Gastrocnemius medialis (tissue), 4 donors: ENCODE measurements around the gene TWSG1. TPM values are rescaled to one million over a fixed set of nuclear protein-coding genes. Genes with fewer than 3 reads are reported as not detected.

ENCODE experiments used
- ATAC-seq, 2 donors: fragments of 150-250 bp; one replicate each; pipeline ENCODE4 v1.9.1; 2016
- DNase-seq, 2 donors: peaks; one replicate each; pipeline ENCODE4 v3.0.0-alpha.2; 2019
- H3K27ac ChIP-seq, 4 donors: fragments of 200-600 bp; sonication (generic); 1 replicate in 1 of 4; 2 replicates in 3 of 4; pipeline ENCODE4 v1.5.1; 2016 to 2018; ENCODE audit warnings: mild to moderate bottlenecking in 2 of 4, moderate library complexity in 1 of 4
- H3K27me3 ChIP-seq, 3 donors: fragments of 200-600 bp; sonication (generic) in 2 of 3; 1 replicate in 1 of 3; 2 replicates in 2 of 3; pipeline versions ENCODE4 v1.5.1 to v1.6.0; 2016 to 2019; ENCODE audit warnings: mild to moderate bottlenecking in 1 of 3, moderate library complexity in 1 of 3
- H3K36me3 ChIP-seq, 2 donors: fragments of 200-600 bp; sonication (generic) in 1 of 2; one replicate each; pipeline ENCODE4 v1.5.1; 2017 to 2018
- H3K4me1 ChIP-seq, 2 donors: fragments of 200-600 bp; sonication (generic) in 1 of 2; one replicate each; pipeline ENCODE4 v1.5.1; 2016 to 2017; ENCODE audit warnings: mild to moderate bottlenecking in 2 of 2
- H3K4me3 ChIP-seq, 4 donors: fragments of 200-600 bp; sonication (generic) in 3 of 4; 1 replicate in 1 of 4; 2 replicates in 3 of 4; pipeline ENCODE4 v1.5.1; 2016 to 2019; ENCODE audit warnings: mild to moderate bottlenecking in 2 of 4
- H3K9me3 ChIP-seq, 3 donors: fragments of 200-600 bp; sonication (generic) in 2 of 3; 1 replicate in 1 of 3; 2 replicates in 2 of 3; pipeline ENCODE4 v1.5.1; 2016 to 2019
- POLR2A ChIP-seq, 2 donors: fragments of 450-650 bp; IDR thresholded peaks; one replicate each; pipeline ENCODE4 v1.6.1; 2017; ENCODE audit warnings: antibody characterized with exemption in 2 of 2, mild to moderate bottlenecking in 2 of 2, moderate library complexity in 2 of 2
- in situ Hi-C, 4 donors: fragments of 200-750 bp; cut with MboI; loops; one replicate each; pipeline versions ENCODE4 v1.15.0 to v1.8.0; 2017; ENCODE audit warnings: low sequenced_read_pairs in 4 of 4
- intact Hi-C: fragments of 100-400 bp; cut with DNase I; formaldehyde crosslinking; loops from one replicate; pipeline ENCODE4 v1.15.1; 2023; ENCODE audit warnings: low total_unique reads
- total RNA-seq, 4 donors: library from RNA; depleted of rRNA; stranded (reverse); fragments of >200 nt; gene quantifications; one replicate each; pipeline versions ENCODE4 v1.1.0 to v1.2.3, GENCODE V29; 2016
- TF ChIP-seq, protein P1 (sequence below), 5 experiments: fragments of 450-650 bp in 3 of 5; fragments of 200-600 bp in 2 of 5; sonication (generic) in 2 of 5; IDR thresholded peaks in 4 of 5; conservative IDR thresholded peaks in 1 of 5; 1 replicate in 4 of 5; 2 replicates in 1 of 5; pipeline ENCODE4 v1.5.1; 2016 to 2019; ENCODE audit warnings: antibody characterized with exemption in 5 of 5, mild to moderate bottlenecking in 3 of 5, moderate library complexity in 3 of 5

TWSG1 gene
- total RNA-seq, 4 donors from 2014 or later, result 5.3 to 9.5 (median 8.1) TPM

DNA sequence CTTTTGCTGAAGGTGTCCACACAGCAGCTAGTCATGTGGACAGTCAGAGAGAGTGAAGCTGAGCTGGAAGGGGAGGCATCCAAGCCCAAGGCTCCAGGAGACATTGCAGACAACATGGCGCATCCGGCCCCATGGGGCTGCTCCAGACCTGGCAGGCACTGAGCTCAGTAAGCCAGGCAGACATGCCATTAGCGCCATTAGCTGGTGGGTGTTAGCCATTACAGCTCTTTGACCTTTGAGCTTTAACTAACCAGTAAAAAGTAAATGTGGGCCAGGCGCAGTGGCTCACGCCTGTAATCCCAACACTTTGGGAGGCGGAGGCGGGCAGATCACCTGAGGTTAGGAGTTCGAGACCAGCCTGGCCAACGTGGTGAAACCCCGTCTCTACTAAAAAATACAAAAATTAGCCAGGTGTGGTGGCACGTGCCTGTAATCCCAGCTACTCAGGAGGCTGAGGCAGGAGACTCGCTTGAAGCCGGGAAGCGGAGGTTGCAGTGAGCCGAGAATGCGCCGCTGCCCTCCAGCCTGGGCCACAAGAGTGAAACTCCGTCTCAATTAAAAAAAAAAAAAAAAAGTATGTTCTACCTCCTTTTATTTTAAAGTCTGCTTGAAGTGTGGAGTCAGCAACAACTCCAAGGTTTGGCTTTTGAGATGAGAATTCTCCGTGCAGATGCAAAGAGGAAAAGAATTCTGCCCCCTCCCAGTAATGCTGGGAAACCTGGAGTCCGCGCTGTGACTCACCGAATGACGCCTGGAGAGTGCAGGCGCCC lies 69.4 kb downstream of the TWSG1 start:
- Histone ChIP-seq H3K4me1 (no peaks in the 10 kb centered on the region), H3K9me3 (no peaks in the 10 kb centered on the region), H3K27ac (no peak overlapping the region), H3K36me3 (no peaks in the 10 kb centered on the region), H3K27me3 (no peaks in the 10 kb centered on the region), H3K4me3 (peak overlapping the region in 1 of 4 donors; percentile 8)
- ATAC-seq (peak in 1 of 2 donors; percentile 39), DNase-seq (no peak)
- intact Hi-C loops, result no loop called here
- TF ChIP-seq POLR2A (IDR thresholded peaks at IDR 0.05), result no peak
- TF ChIP-seq, protein P1, sequence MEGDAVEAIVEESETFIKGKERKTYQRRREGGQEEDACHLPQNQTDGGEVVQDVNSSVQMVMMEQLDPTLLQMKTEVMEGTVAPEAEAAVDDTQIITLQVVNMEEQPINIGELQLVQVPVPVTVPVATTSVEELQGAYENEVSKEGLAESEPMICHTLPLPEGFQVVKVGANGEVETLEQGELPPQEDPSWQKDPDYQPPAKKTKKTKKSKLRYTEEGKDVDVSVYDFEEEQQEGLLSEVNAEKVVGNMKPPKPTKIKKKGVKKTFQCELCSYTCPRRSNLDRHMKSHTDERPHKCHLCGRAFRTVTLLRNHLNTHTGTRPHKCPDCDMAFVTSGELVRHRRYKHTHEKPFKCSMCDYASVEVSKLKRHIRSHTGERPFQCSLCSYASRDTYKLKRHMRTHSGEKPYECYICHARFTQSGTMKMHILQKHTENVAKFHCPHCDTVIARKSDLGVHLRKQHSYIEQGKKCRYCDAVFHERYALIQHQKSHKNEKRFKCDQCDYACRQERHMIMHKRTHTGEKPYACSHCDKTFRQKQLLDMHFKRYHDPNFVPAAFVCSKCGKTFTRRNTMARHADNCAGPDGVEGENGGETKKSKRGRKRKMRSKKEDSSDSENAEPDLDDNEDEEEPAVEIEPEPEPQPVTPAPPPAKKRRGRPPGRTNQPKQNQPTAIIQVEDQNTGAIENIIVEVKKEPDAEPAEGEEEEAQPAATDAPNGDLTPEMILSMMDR (IDR thresholded peaks at IDR 0.05 in 4 of 5, conservative IDR thresholded peaks at IDR 0.05 in 1 of 5), result no peak
- in situ Hi-C loops, result no loop called here

DNA sequence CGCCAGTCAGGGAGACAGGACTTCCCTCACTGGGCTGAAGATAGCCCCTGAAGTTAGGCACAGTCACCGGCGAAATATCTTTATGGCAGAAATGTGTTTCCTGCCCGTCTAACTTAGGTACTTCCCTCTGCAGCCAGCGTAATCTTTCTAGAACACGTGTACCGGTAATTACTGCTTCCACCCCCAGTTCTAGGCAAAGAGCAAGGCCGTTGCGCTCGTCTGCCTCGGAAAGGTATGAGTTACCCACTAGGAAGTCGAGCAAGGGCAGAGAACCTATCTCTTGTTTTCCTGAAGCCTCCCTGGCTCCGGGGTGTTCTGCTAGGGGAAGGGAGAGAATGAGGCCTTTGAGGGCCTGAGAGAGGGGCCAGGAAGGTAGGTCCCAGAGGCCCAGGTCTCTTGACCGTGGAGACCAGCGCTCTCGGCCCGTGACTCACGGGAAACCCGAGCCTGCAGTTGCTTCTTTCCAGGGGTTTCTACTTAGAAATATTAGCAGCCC lies 70.0 kb downstream of the TWSG1 start:
- Histone ChIP-seq H3K4me3 (peak overlapping the region in 1 of 4 donors; percentile 8), H3K4me1 (no peaks in the 10 kb centered on the region), H3K9me3 (no peaks in the 10 kb centered on the region), H3K27me3 (no peaks in the 10 kb centered on the region), H3K27ac (peak overlapping the region in 3 of 4 donors; percentile 18 to 33 (median 21)), H3K36me3 (no peaks in the 10 kb centered on the region)
- DNase-seq (no peak), ATAC-seq (peak in 1 of 2 donors; percentile 8)
- intact Hi-C loops, result no loop called here
- in situ Hi-C loops, result no loop called here
- TF ChIP-seq, protein P1 (IDR thresholded peaks at IDR 0.05 in 4 of 5, conservative IDR thresholded peaks at IDR 0.05 in 1 of 5), result no peak
- no peak for TF ChIP-seq POLR2A (IDR thresholded peaks at IDR 0.05)

DNA sequence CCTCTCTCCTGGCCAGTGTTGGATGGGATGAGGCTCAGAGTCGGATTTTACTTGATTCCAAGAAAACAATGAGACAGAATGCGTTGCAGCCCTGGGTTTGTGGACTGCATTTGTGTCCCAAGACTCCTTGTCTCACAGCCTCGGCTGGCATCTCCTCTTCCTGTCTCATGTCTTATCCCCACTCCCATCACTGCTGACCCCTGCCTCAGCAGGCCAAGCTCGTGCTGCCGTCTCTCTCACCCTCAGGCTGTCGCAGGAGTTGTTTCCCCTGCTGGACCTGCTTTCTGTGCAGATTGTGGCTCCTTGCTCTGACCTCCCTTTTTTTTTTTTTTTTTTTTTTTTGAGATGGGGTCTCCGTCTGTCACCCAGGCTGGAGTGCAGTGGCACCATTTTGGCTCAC lies 70.6 kb downstream of the TWSG1 start:
- Histone ChIP-seq H3K4me1 (no peaks in the 10 kb centered on the region), H3K9me3 (no peaks in the 10 kb centered on the region), H3K36me3 (no peaks in the 10 kb centered on the region), H3K27me3 (no peaks in the 10 kb centered on the region), H3K4me3 (no peak overlapping the region), H3K27ac (peak overlapping the region in 2 of 4 donors; percentile 18 to 21)
- DNase-seq (no peak), ATAC-seq (no peak)
- in situ Hi-C loops (no loop called here), intact Hi-C loops (no loop called here)
- no peak for TF ChIP-seq POLR2A (IDR thresholded peaks at IDR 0.05)
- TF ChIP-seq, protein P1 (IDR thresholded peaks at IDR 0.05 in 4 of 5, conservative IDR thresholded peaks at IDR 0.05 in 1 of 5), result no peak

DNA sequence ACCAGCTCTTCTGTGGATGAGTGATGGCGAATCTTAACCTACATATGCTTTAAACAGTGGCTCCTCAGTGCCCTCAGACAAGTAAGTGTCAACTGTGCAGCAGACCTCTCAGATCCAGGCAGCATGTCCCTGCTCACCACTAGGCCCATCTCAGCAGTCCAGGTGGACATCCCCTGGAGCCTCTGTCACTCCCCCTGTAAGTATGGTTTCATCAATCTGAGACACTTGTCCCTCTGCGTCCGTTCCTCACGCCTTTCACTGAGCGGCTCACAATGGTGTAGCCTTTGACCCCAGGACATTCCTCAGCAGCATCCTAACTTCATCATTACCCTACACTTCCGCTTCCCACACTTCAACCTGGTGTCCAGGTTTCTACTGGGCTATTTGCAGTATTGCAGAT lies 71.4 kb downstream of the TWSG1 start:
- ATAC-seq (no peak), DNase-seq (no peak)
- intact Hi-C loops, result no loop called here
- in situ Hi-C loops, result no loop called here
- H3K9me3 ChIP-seq, result no peaks in the 10 kb centered on the region
- H3K36me3 ChIP-seq, result no peaks in the 10 kb centered on the region
- H3K4me3 ChIP-seq, result no peak overlapping the region
- TF ChIP-seq, protein P1 (IDR thresholded peaks at IDR 0.05 in 4 of 5, conservative IDR thresholded peaks at IDR 0.05 in 1 of 5), result no peak
- TF ChIP-seq POLR2A (IDR thresholded peaks at IDR 0.05), result no peak
- H3K27ac ChIP-seq, result no peak overlapping the region
- no peaks in the 10 kb centered on the region for H3K4me1 ChIP-seq
- no peaks in the 10 kb centered on the region for H3K27me3 ChIP-seq
